CD8-positive, alpha-beta memory T cell (primary cell): ENCODE measurements around the gene PKNOX1. TPM values are rescaled to one million over a fixed set of nuclear protein-coding genes. Genes with fewer than 3 reads are reported as not detected.
A peak's percentile ranks its signal among the peaks of the same experiment; 100 is the strongest.
"Not testable (repeated sequence)": the region's sequence is repeated elsewhere in the genome, so short reads cannot be mapped to it uniquely, and the experiment has no call there.

ENCODE experiments used
- CTCF ChIA-PET: fragments of 350-600 bp; sonication (Branson Sonifier 250); formaldehyde crosslinking; loops from one replicate; lab custom pipeline; 2021; ENCODE audit warnings: antibody characterized with exemption; lab: Charles Lee
- POLR2A ChIA-PET: fragments of 350-600 bp; sonication (Branson Sonifier 250); formaldehyde crosslinking; loops from one replicate; lab custom pipeline; 2021; ENCODE audit warnings: antibody characterized with exemption; lab: Charles Lee
- DNase-seq, 5 donors: peaks; one replicate each; pipeline versions ENCODE4 v3.0.0 to v3.0.0-alpha.2; 2020 to 2022; ENCODE audit warnings: mixed read lengths in 1 of 5
- H3K27ac ChIP-seq: one replicate; pipeline ENCODE4 v1.7.0; 2013; ENCODE audit warnings: low read depth, mild to moderate bottlenecking, low read length, moderate library complexity
- H3K27me3 ChIP-seq: 2 replicates; pipeline ENCODE4 v1.7.0; 2013; ENCODE audit warnings: low read length, mild to moderate bottlenecking; ENCODE audit not compliant: insufficient read depth, poor library complexity, severe bottlenecking
- H3K36me3 ChIP-seq: 2 replicates; pipeline ENCODE4 v1.7.0; 2013; ENCODE audit warnings: mild to moderate bottlenecking, low read length, moderate library complexity; ENCODE audit not compliant: insufficient read depth
- H3K4me1 ChIP-seq: 2 replicates; pipeline ENCODE4 v1.7.0; 2013; ENCODE audit warnings: mild to moderate bottlenecking, low read length, moderate library complexity; ENCODE audit not compliant: insufficient read depth
- H3K4me3 ChIP-seq: 2 replicates; pipeline ENCODE4 v1.7.0; 2013; ENCODE audit warnings: mild to moderate bottlenecking, low read length
- H3K9me3 ChIP-seq: 2 replicates; pipeline ENCODE4 v1.7.0; 2013; ENCODE audit warnings: mild to moderate bottlenecking, low read length
- H3K27ac Mint-ChIP-seq, 8 donors: one replicate each; pipeline ENCODE4 v1.8.0; 2020 to 2021; ENCODE audit warnings: mixed read lengths in 8 of 8, mild to moderate bottlenecking in 6 of 8, inconsistent platforms in 3 of 8, moderate library complexity in 3 of 8
- H3K27me3 Mint-ChIP-seq, 2 donors: one replicate each; pipeline ENCODE4 v1.8.0; 2020 to 2021; ENCODE audit warnings: mixed read lengths in 2 of 2, mild to moderate bottlenecking in 1 of 2, moderate library complexity in 1 of 2
- H3K36me3 Mint-ChIP-seq, 3 donors: one replicate each; pipeline ENCODE4 v1.8.0; 2020 to 2021; ENCODE audit warnings: mixed read lengths in 3 of 3, inconsistent platforms in 1 of 3, mild to moderate bottlenecking in 1 of 3
- H3K4me1 Mint-ChIP-seq, 3 donors: one replicate each; pipeline ENCODE4 v1.8.0; 2020 to 2021; ENCODE audit warnings: mixed read lengths in 3 of 3, inconsistent platforms in 1 of 3, mild to moderate bottlenecking in 1 of 3
- H3K4me3 Mint-ChIP-seq, 7 donors: one replicate each; pipeline ENCODE4 v1.8.0; 2020 to 2021; ENCODE audit warnings: mixed read lengths in 7 of 7, mild to moderate bottlenecking in 6 of 7, moderate library complexity in 4 of 7, inconsistent platforms in 2 of 7
- H3K9me3 Mint-ChIP-seq, 5 donors: one replicate each; pipeline ENCODE4 v1.8.0; 2020 to 2022; ENCODE audit warnings: mixed read lengths in 5 of 5, mild to moderate bottlenecking in 3 of 5, moderate library complexity in 2 of 5, inconsistent platforms in 1 of 5
- polyA plus RNA-seq: library from polyadenylated mRNA; unstranded; fragments of 300-500 nt; fragmentation: Illumina TruSeq; gene quantifications from one replicate; pipeline ENCODE4 v1.2.3, GENCODE V29; 2021
- total RNA-seq, 2 experiments: library from RNA; stranded (reverse); gene quantifications; one replicate each; pipeline ENCODE4 v1.2.3, GENCODE V29; 2021

PKNOX1 gene, protein sequence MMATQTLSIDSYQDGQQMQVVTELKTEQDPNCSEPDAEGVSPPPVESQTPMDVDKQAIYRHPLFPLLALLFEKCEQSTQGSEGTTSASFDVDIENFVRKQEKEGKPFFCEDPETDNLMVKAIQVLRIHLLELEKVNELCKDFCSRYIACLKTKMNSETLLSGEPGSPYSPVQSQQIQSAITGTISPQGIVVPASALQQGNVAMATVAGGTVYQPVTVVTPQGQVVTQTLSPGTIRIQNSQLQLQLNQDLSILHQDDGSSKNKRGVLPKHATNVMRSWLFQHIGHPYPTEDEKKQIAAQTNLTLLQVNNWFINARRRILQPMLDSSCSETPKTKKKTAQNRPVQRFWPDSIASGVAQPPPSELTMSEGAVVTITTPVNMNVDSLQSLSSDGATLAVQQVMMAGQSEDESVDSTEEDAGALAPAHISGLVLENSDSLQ
- total RNA-seq (10 to 100 TPM; 22.8 to 22.9 TPM), polyA plus RNA-seq (18.6 TPM)

DNA sequence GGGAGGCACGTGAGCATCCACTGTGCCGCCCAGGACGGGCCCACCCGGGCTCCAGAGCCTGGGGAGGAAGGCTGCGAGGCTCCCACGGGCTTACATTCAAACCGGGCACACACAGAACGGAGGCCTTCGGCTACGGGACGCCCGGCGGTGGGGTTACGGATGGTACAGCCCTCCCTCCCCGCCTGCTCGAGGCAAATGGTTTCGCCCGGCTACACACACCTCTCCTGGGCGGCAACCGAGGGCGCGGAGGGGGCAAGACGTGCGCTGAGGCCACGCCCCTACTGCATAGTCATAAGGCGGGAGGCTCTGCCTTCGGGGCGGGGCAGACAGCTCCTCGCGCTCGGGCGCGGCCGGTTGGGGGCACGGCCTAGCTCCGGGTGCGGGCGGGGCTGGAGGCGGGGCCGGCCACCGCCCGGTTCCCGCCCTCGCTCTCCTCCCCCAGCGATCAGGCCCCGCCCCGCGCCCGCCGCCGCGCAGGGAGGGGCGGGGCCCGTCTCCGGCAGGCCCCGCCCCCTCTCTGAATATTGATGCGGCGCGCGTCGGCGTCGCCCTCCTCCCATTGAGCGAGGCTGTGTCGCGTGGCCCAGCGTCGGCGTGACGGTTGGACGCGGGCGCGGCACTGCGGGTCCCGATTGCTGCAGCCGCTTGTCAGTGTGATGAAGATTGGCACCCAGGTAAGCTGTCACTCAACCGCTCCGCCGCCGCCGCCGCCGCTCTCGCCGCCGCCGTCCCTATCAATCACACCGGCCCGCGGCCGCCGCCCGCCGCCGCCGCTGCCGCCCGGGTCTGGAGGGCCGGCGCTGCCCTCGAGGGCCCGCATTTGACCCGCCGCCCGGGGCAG lies at the start of gene PKNOX1:
Gene PKNOX1, plus strand, starts transcription at position 572 of the 841 bp plus-strand sequence. CDS start 29,820 bp downstream, outside the sequence.
- ChIA-PET CTCF (interaction anchor here (1.0 kb wide), 1 partner anchor 9 kb away, joined by 3 read pairs; no protein-coding TSS in a partner anchor), POLR2A (interaction anchor here (0.6 to 1.3 kb wide), 7 partner anchors 8 to 1651 kb away, joined by 3 to 13 read pairs (median 3); partner anchors contain the start of gene NDUFV3)
- peak within 1 kb of the TSS; percentile 87 to 97 (median 89) for H3K4me3 Mint-ChIP-seq
- no peaks in the 10 kb centered on the region for H3K9me3 Mint-ChIP-seq
- peaks cover 18% of the 10 kb centered on the region for H3K4me1 ChIP-seq
- H3K27me3 ChIP-seq = no peaks in the 10 kb centered on the region
- DNase-seq = peak; percentile 99 to 100 (median 99)
- no peaks in the 10 kb centered on the region for H3K9me3 ChIP-seq
- peaks cover 0 to 9% (median 1%) of the 10 kb centered on the region in 3 donors for H3K36me3 Mint-ChIP-seq
- no peaks in the 10 kb centered on the region for H3K36me3 ChIP-seq
- H3K27ac Mint-ChIP-seq = peak within 1 kb of the TSS; percentile 87 to 97 (median 94)
- H3K4me3 ChIP-seq = peak within 1 kb of the TSS; percentile 83
- peaks cover 17 to 37% (median 27%) of the 10 kb centered on the region in 3 donors for H3K4me1 Mint-ChIP-seq
- peak within 1 kb of the TSS; percentile 88 for H3K27ac ChIP-seq
- no peaks in the 10 kb centered on the region for H3K27me3 Mint-ChIP-seq

DNA sequence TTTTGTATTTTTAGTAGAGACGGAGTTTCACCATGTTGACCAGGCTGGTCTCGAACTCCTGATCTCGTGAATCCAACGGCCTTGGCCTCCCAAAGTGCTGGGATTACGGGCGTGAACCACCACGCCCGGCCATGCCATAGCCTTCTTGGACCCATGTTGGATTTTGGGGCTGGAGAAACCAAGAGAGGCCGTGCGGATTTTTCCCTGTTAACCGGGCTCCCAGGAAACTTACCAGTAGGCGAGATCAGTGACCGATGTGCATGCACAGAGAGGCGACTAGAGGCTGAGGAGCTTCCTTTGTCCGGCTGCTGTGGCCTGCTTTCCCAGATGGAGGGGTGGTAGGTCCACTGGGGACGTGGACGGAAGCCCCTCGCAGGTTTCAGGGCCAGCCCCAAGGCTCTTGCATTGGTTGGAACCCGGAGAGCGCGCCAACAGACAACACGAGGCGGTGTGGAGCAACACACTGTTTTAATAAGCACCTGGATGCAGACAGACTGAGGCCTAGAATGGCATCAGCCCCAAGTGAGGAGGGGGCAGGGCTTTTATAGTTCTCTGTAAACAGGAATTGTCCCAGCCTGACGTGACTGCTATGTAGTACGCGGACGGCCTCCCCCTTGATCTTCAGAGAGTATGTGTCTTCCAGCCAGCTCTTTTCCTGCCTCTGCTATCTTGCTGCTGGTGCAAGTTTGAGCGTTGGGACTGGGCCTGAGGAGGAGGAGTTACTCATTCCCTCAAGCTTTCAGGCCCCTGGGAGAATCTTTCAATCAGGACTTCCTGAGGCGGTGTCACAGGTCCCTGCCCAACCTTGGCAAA lies 49.0 kb upstream of the PKNOX1 start, which contains the start of gene ERVH48-1:
Gene ERVH48-1, minus strand, starts transcription at position 517 of the 813 bp plus-strand sequence. CDS start 6,624 bp downstream, outside the sequence.
- no peaks in the 10 kb centered on the region for H3K9me3 ChIP-seq
- no peaks in the 10 kb centered on the region for H3K27me3 ChIP-seq
- no peaks in the 10 kb centered on the region for H3K36me3 ChIP-seq
- CTCF ChIA-PET = no interaction called here
- Mint-ChIP-seq H3K27ac (peak within 1 kb of the TSS in 3 of 8 donors; percentile 40 to 95 (median 61)), H3K36me3 (no peaks in the 10 kb centered on the region), H3K4me3 (no peak within 1 kb of the TSS), H3K9me3 (no peaks in the 10 kb centered on the region), H3K4me1 (peaks cover 11 to 15% (median 13%) of the 10 kb centered on the region in 3 donors), H3K27me3 (no peaks in the 10 kb centered on the region)
- DNase-seq = peak in 1 of 5 donors; percentile 28
- POLR2A ChIA-PET = interaction anchor here (0.6 kb wide), 1 partner anchor 49 kb away, joined by 3 read pairs; no protein-coding TSS in a partner anchor
- peaks cover 15% of the 10 kb centered on the region for H3K4me1 ChIP-seq
- no peak within 1 kb of the TSS for H3K27ac ChIP-seq
- no peak within 1 kb of the TSS for H3K4me3 ChIP-seq

DNA sequence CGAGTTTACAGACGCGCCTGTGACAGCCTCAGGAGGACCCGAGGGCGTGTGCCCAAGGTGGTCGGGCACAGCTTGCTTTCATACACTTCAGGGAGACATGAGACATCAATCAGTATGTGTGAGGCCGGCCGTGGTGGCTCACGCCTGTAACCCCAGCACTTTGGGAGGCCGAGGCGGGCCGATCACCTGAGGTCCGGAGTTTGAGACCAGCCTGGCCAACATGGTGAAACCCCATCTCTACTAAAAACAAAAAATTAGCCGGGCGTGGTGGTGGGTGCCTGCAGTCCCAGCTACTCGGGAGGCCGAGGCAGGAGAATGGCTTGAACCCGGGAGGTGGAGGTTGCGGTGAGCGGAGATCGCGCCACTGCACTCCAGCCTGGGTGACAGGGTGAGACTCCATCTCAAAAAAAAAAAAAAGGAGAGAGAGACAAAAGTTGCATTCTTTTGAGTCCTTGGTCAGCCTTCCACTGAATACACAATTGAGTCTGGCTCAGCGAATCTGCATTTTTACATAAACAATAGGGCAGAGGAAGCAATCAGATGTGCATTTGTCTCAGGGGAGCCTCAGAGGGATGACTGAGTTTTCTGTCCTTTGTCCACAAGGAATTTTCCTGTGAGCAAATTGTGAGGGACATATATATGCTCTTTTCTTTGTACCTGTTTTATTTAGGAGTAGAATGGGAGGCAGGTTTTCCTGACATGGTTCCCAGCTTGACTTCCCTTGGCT lies 46.7 kb upstream of the PKNOX1 start:
- peak overlapping the region in 1 of 8 donors; percentile 29 for H3K27ac Mint-ChIP-seq
- POLR2A ChIA-PET, H3K36me3 ChIP-seq, H3K4me3 Mint-ChIP-seq, CTCF ChIA-PET, H3K9me3 Mint-ChIP-seq, H3K9me3 ChIP-seq, H3K27me3 Mint-ChIP-seq, DNase-seq, H3K27me3 ChIP-seq, H3K27ac ChIP-seq, H3K36me3 Mint-ChIP-seq, H3K4me3 ChIP-seq: not testable (repeated sequence)
- peaks cover 15% of the 10 kb centered on the region for H3K4me1 ChIP-seq
- peaks cover 11 to 15% (median 13%) of the 10 kb centered on the region in 3 donors for H3K4me1 Mint-ChIP-seq

DNA sequence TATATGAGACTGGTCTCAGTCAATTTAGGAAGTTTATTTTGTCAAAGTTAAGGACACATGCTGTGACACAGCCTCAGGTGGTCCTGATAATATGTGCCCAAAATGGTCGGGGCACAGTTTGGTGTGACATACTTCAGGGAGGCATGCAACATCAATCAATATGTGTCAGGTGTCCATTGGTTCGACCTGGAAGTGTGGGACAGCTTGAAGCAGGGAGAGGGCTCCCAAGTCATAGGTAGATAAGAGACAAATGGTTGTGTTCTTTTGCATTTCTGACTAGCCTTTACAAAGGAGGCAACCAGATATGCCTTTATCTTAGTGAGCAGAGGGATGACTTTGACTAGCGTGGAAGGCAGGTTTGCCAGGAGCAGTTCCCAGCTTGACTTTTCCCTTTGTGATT lies 44.4 kb upstream of the PKNOX1 start:
- Histone ChIP-seq H3K36me3 (no peaks in the 10 kb centered on the region), H3K4me1 (no peaks in the 10 kb centered on the region), H3K9me3 (no peaks in the 10 kb centered on the region), H3K4me3 (no peak overlapping the region), H3K27me3 (no peaks in the 10 kb centered on the region), H3K27ac (no peak overlapping the region)
- Mint-ChIP-seq H3K4me3 (no peak overlapping the region), H3K4me1 (no peaks in the 10 kb centered on the region), H3K27me3 (no peaks in the 10 kb centered on the region), H3K27ac (peak overlapping the region in 2 of 8 donors; percentile 33 to 78), H3K9me3 (no peaks in the 10 kb centered on the region), H3K36me3 (no peaks in the 10 kb centered on the region)
- POLR2A ChIA-PET = no interaction called here
- CTCF ChIA-PET = no interaction called here
- no peak for DNase-seq

DNA sequence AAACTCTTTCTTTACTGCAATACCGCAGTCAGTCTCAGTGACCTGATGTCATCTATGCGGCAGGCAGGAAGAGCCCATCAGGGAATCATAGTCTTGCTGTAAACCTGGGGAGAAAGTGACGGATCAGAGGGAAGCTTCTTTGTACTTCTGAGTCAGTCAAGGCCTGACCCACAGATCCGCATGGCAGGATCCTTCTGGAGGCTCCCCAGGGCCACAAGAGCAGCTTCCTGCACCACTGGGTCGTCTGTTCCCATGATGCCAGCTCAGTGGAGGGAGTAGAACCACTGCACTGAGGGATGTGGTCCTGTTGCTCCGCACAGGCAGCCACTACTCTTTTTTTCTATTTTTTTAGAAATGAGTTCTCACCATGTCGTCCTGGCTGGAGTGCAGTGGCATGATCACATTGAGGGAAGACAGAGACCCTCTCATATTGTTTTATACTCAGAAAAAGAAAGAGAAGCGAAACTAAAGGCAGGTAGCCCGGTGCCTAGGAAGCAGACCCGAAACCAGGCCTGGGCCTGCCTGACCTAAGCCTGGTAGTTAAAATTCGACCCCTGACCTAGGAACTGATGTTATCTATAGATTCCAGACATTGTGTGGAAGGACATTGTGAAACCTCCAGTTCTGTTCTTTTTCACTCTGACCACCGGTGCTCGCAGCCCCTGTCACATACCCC lies 42.7 kb upstream of the PKNOX1 start:
- POLR2A ChIA-PET = no interaction called here
- Mint-ChIP-seq H3K4me1 (no peaks in the 10 kb centered on the region), H3K27me3 (no peaks in the 10 kb centered on the region), H3K27ac (no peak overlapping the region), H3K4me3 (no peak overlapping the region), H3K36me3 (no peaks in the 10 kb centered on the region), H3K9me3 (no peaks in the 10 kb centered on the region)
- Histone ChIP-seq H3K9me3 (no peaks in the 10 kb centered on the region), H3K27ac (no peak overlapping the region), H3K4me3 (no peak overlapping the region), H3K27me3 (no peaks in the 10 kb centered on the region), H3K4me1 (no peaks in the 10 kb centered on the region), H3K36me3 (no peaks in the 10 kb centered on the region)
- CTCF ChIA-PET = no interaction called here
- no peak for DNase-seq

DNA sequence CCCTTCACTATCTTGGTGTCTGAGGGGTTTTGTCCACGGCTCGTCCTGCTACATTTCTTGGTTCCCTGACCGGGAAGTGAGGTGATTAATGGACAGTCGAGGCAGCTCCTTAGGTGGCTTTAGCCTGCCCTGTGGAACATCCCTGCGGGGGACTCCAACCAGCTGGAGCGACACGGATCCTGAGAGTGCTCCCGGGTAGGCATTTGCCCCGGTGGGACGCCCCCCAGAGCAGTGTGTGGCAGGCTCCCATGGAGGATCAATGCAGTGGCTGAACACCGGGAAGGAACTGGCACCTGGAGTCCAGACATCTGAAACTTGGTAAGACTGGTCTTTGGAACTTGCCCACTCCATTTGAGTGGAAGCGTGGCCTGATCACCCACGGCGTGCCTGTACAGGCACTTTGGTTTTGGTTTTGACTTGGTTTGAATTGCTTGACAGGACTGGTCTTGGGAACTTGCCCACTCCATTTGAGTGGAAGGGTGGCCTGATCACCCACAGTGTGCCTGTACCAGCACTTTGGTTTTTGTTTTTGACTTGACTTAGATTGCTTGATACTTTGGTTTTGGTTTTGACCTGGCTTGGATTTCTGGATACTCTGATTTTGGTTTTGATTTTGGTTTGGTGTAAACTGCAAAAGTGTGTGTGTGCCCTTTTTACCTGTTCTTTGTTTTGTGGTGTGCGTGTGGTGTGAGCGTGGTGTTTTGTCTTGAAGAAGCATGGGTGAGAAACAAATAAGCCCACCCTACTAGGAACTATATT lies 41.8 kb upstream of the PKNOX1 start:
- H3K27ac ChIP-seq, H3K4me3 Mint-ChIP-seq, H3K9me3 ChIP-seq, H3K27ac Mint-ChIP-seq, H3K27me3 ChIP-seq, POLR2A ChIA-PET, H3K27me3 Mint-ChIP-seq, H3K36me3 ChIP-seq, H3K9me3 Mint-ChIP-seq, CTCF ChIA-PET, H3K4me3 ChIP-seq, H3K4me1 ChIP-seq, DNase-seq, H3K4me1 Mint-ChIP-seq, H3K36me3 Mint-ChIP-seq: not testable (repeated sequence)
